K562 (cell line): ENCODE data around the gene FGD6. TPM values are rescaled to one million over a fixed set of nuclear protein-coding genes. Genes with fewer than 3 reads are reported as not detected.
A peak's percentile ranks its signal among the peaks of the same experiment; 100 is the strongest.

Experiments
- ADNP ChIP-seq: fragments of 200-800 bp; sonication (Bioruptor generic); IDR thresholded peaks from 2 replicates; pipeline ENCODE4 v1.6.1; 2016; ENCODE audit warnings: missing genetic modification characterization, missing compliant biosample characterization
- CBFA2T3 ChIP-seq: fragments of 450-650 bp; IDR thresholded peaks from 2 replicates; pipeline ENCODE4 v1.6.1; 2017
- DPF2 ChIP-seq: fragments of 450-650 bp; IDR thresholded peaks from 2 replicates; pipeline ENCODE4 v1.6.1; 2016
- GATAD2A ChIP-seq: fragments of 450-650 bp; IDR thresholded peaks from 2 replicates; pipeline ENCODE4 v1.6.1; 2017
- LEF1 ChIP-seq: fragments of 450-650 bp; IDR thresholded peaks from 2 replicates; pipeline ENCODE4 v1.6.1; 2016; ENCODE audit warnings: mild to moderate bottlenecking
- MAZ ChIP-seq, 2 experiments: fragments of 450-650 bp in 1 of 2; sonication (generic) in 1 of 2; formaldehyde crosslinking; IDR thresholded peaks in 1 of 2; conservative IDR thresholded peaks in 1 of 2; 2 replicates each; pipeline versions ENCODE4 v1.4.0 to v1.5.0; 2020; ENCODE audit warnings: mild to moderate bottlenecking in 1 of 2, missing genetic modification reagents in 1 of 2
- MGA ChIP-seq: fragments of 450-650 bp; IDR thresholded peaks from 2 replicates; pipeline ENCODE4 v1.6.1; 2016; ENCODE audit warnings: mild to moderate bottlenecking, moderate library complexity
- MTA2 ChIP-seq: fragments of 450-650 bp; IDR thresholded peaks from 2 replicates; pipeline ENCODE4 v1.6.1; 2016; ENCODE audit warnings: low read depth
- NFYB ChIP-seq: IDR thresholded peaks from 2 replicates; pipeline ENCODE4 v1.6.1; 2011; ENCODE audit warnings: mild to moderate bottlenecking, moderate library complexity; ENCODE audit not compliant: insufficient read length; ENCODE audit errors: extremely low read depth
- PHB2 ChIP-seq: fragments of 450-650 bp; IDR thresholded peaks from 2 replicates; pipeline ENCODE4 v1.6.1; 2017; ENCODE audit warnings: low read depth
- PHF21A ChIP-seq: fragments of 450-650 bp; IDR thresholded peaks from 2 replicates; pipeline ENCODE4 v1.6.1; 2017; ENCODE audit warnings: low read depth, borderline replicate concordance
- SMAD4 ChIP-seq: fragments of 250-450 bp; sonication (Bioruptor Pico); conservative IDR thresholded peaks from 2 replicates; pipeline ENCODE4 v1.8.0; 2021; ENCODE audit warnings: inconsistent platforms, mild to moderate bottlenecking, moderate library complexity
- SNRNP70 ChIP-seq: fragments of 200-400 bp; formaldehyde crosslinking; optimal IDR thresholded peaks from 2 replicates; pipeline ENCODE3; 2017; ENCODE audit warnings: low read depth, low read length
- ZBTB8A ChIP-seq: fragments of 450-650 bp; IDR thresholded peaks from 2 replicates; pipeline ENCODE4 v1.6.1; 2018; ENCODE audit warnings: mild to moderate bottlenecking, moderate library complexity; ENCODE audit not compliant: partially characterized antibody
- polyA plus RNA-seq, 8 experiments: library from polyadenylated mRNA; depleted of rRNA in 4 of 8; stranded (reverse) in 5 of 8; unstranded in 3 of 8; fragments of >200 nt; fragmentation: Nextera tagmentation in 2 of 8; fragmentation: Illumina TruSeq in 1 of 8; extraction: Ambion mirVana in 2 of 8; extraction: Trizol in 1 of 8; gene quantifications; 2 replicates each; pipeline versions ENCODE4 v1.2.1 to v1.2.3, GENCODE V29; 2011 to 2014; ENCODE audit warnings: inconsistent platforms in 1 of 8, missing spikeins in 1 of 8
- total RNA-seq, 7 experiments: library from RNA; depleted of rRNA in 6 of 7; stranded (reverse); fragments of >200 nt in 6 of 7; fragmentation: Illumina TruSeq in 2 of 7; extraction: Trizol in 2 of 7; gene quantifications; 2 replicates each; pipeline versions ENCODE4 v1.2.1 to v1.2.3, GENCODE V29; 2011 to 2021; ENCODE audit warnings: low replicate concordance in 1 of 7
- TF ChIP-seq, protein P1 (sequence below), 2 experiments: fragments of 200-800 bp in 1 of 2; sonication (Bioruptor generic) in 1 of 2; sonication (generic) in 1 of 2; formaldehyde crosslinking in 1 of 2; IDR thresholded peaks in 1 of 2; conservative IDR thresholded peaks in 1 of 2; 2 replicates each; pipeline versions ENCODE4 v1.5.0 to v1.6.1; 2016 to 2020; ENCODE audit warnings: missing compliant biosample characterization in 1 of 2, missing genetic modification characterization in 1 of 2, missing genetic modification reagents in 1 of 2

The FGD6 gene
- total and polyA plus RNA-seq, 9 of the 15 experiments (the other 6 are each of a cell fraction or from before 2014, with no cell fraction given), result 1.5 to 11.1 (median 5.8) TPM

DNA sequence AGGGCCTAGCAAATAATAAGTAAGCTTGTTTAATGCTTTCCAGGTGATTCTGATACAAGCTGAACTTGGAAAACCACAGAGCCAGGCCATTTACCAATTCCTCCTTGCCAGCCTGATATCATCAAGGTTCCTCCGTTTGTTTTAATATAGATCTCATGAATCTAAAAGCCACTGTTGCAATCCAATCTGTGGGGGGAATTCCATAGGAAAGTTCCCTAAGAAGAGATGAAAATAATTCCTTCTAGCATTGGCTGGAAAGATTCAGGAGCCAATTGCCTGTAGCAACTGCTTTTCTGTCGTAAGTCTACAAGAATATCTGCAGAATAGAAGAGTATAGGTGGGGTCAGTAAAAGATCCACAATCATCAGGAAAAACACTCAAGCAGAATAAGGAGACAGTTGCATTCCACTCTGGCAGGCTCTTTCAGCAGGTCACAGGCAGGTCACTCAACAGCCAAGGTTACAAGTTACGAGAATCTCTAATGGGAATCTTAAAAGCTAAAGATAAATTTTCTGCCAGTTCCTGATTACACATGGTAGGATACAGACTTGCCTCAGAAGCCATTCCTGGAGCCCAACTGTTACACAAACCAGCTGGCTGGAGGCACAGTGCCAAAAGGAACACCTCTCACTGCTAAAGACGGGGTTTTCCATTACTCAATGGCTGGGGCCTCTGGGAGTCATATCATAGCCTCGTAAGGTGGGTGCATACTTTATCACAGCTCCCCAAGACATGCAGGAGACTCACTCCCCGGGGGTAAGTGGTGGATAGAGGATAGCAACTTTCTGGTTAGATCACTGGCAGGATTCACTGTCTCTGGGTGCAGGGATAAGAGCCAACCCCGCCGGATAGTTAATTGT lies 43.6 kb downstream of the FGD6 start (continued):
- TF ChIP-seq SMAD4 (CRISPR knock-in tag), result peak; percentile 60
- TF ChIP-seq ZBTB8A, result no peak
- TF ChIP-seq PHB2, result peak; percentile 50; the same call in 1 of the 2 replicates
- peak; percentile 56; the same call in 1 of the 2 replicates for TF ChIP-seq MTA2
- TF ChIP-seq, protein P1, sequence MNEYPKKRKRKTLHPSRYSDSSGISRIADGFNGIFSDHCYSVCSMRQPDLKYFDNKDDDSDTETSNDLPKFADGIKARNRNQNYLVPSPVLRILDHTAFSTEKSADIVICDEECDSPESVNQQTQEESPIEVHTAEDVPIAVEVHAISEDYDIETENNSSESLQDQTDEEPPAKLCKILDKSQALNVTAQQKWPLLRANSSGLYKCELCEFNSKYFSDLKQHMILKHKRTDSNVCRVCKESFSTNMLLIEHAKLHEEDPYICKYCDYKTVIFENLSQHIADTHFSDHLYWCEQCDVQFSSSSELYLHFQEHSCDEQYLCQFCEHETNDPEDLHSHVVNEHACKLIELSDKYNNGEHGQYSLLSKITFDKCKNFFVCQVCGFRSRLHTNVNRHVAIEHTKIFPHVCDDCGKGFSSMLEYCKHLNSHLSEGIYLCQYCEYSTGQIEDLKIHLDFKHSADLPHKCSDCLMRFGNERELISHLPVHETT (CRISPR knock-in tag; conservative IDR thresholded peaks at IDR 0.05 in 1 of 2, IDR thresholded peaks at IDR 0.05 in 1 of 2), result 0 out of 4 replicates have a peak, but pooled peaks of 1 of the 2 experiments have one; percentile 19
- 0 out of 2 replicates have a peak, but pooled peaks have one; percentile 10 for TF ChIP-seq GATAD2A
- TF ChIP-seq ADNP (tag), result no peak
- TF ChIP-seq MAZ (CRISPR knock-in tag; conservative IDR thresholded peaks at IDR 0.05 in 1 of 2, IDR thresholded peaks at IDR 0.05 in 1 of 2), result 0 out of 4 replicates have a peak, but pooled peaks of 1 of the 2 experiments have one; percentile 57
- TF ChIP-seq LEF1, result peak; percentile 44; the same call in 1 of the 2 replicates
- TF ChIP-seq CBFA2T3, result peak; percentile 96
- no peak for TF ChIP-seq NFYB
- no peak for TF ChIP-seq SNRNP70
- no peak for TF ChIP-seq MGA
- TF ChIP-seq PHF21A, result 0 out of 2 replicates have a peak, but pooled peaks have one; percentile 32
- TF ChIP-seq DPF2, result peak; percentile 72
